Kidney epithelial cell (primary cell): ENCODE measurements around the gene PTPN1. TPM values are rescaled to one million over a fixed set of nuclear protein-coding genes. Genes with fewer than 3 reads are reported as not detected.

Experiments used
- DNase-seq: peaks from one replicate; pipeline ENCODE4 v3.0.0-alpha.2; 2010; ENCODE audit warnings: low read depth
- H3K27me3 ChIP-seq: 2 replicates; pipeline ENCODE4 v1.6.0; 2011; ENCODE audit warnings: low read length; ENCODE audit not compliant: control insufficient read depth, insufficient read depth
- H3K36me3 ChIP-seq: 2 replicates; pipeline ENCODE4 v1.5.1; 2011; ENCODE audit warnings: low read length; ENCODE audit not compliant: control insufficient read depth, insufficient read depth
- H3K4me3 ChIP-seq: 2 replicates; pipeline ENCODE4 v1.5.1; 2011; ENCODE audit warnings: low read depth, mild to moderate bottlenecking, control low read depth, low read length
- CTCF ChIP-seq: IDR thresholded peaks from 2 replicates; pipeline ENCODE4 v1.5.1; 2011; ENCODE audit warnings: mild to moderate bottlenecking, moderate library complexity, low read length, control low read depth, inconsistent platforms; ENCODE audit not compliant: insufficient read depth, poor library complexity, severe bottlenecking
- total RNA-seq: library from RNA; depleted of rRNA; stranded (reverse); fragments of >200 nt; gene quantifications from 2 replicates; pipeline ENCODE4 v1.2.3, GENCODE V29; 2015

Gene PTPN1
- total RNA-seq = 36.7 and 36.9 TPM in 2 replicates

GRCh38 chr20:50509923-50510705, at the start of gene PTPN1:
Gene PTPN1, plus strand, starts transcription at chr20:50510383. Its CDS starts 145 bp downstream, at chr20:50510528.
- no peak for TF ChIP-seq CTCF
- peak within 1 kb of the TSS; percentile 79 for H3K4me3 ChIP-seq

GRCh38 chr20:50460608-50461267, 49.4 kb upstream of the PTPN1 start:
- no peaks in the 10 kb centered on the region for H3K27me3 ChIP-seq
- no peaks in the 10 kb centered on the region for H3K36me3 ChIP-seq
- no peak for DNase-seq
- peak; percentile 93 for TF ChIP-seq CTCF
- H3K4me3 ChIP-seq = no peak overlapping the region

More at GRCh38 chr20:50509923-50510705, at the start of gene PTPN1:
- Histone ChIP-seq H3K27me3 (no peaks in the 10 kb centered on the region), H3K36me3 (no peaks in the 10 kb centered on the region)
- DNase-seq = peak; percentile 95

- no peaks in the 10 kb centered on the region for H3K36me3 ChIP-seq
- TF ChIP-seq CTCF = no peak
- no peak for DNase-seq
- no peak overlapping the region for H3K4me3 ChIP-seq
- H3K27me3 ChIP-seq = no peaks in the 10 kb centered on the region
These were observed 48.0 kb upstream of the PTPN1 start for GRCh38 chr20:50462093-50462690.

GRCh38 chr20:50464026-50464724, 46.0 kb upstream of the PTPN1 start:
- no peak overlapping the region for H3K4me3 ChIP-seq
- TF ChIP-seq CTCF = peak; percentile 74
- no peaks in the 10 kb centered on the region for H3K27me3 ChIP-seq
- no peak for DNase-seq
- H3K36me3 ChIP-seq = no peaks in the 10 kb centered on the region

- no peaks in the 10 kb centered on the region for H3K27me3 ChIP-seq
- no peak for DNase-seq
- H3K4me3 ChIP-seq = no peak overlapping the region
These were observed 45.2 kb upstream of the PTPN1 start for GRCh38 chr20:50464725-50465650.

More at GRCh38 chr20:50464725-50465650, 45.2 kb upstream of the PTPN1 start:
- no peaks in the 10 kb centered on the region for H3K36me3 ChIP-seq
- TF ChIP-seq CTCF = no peak
